Measurements from ENCODE around the gene CASTOR1. TPM values are rescaled to one million over a fixed set of nuclear protein-coding genes. Genes with fewer than 3 reads are reported as not detected.

Gene CASTOR1
- total RNA-seq, 3 donors from 2014 or later = 15.5 to 26.6 (median 20.6) TPM

DNA sequence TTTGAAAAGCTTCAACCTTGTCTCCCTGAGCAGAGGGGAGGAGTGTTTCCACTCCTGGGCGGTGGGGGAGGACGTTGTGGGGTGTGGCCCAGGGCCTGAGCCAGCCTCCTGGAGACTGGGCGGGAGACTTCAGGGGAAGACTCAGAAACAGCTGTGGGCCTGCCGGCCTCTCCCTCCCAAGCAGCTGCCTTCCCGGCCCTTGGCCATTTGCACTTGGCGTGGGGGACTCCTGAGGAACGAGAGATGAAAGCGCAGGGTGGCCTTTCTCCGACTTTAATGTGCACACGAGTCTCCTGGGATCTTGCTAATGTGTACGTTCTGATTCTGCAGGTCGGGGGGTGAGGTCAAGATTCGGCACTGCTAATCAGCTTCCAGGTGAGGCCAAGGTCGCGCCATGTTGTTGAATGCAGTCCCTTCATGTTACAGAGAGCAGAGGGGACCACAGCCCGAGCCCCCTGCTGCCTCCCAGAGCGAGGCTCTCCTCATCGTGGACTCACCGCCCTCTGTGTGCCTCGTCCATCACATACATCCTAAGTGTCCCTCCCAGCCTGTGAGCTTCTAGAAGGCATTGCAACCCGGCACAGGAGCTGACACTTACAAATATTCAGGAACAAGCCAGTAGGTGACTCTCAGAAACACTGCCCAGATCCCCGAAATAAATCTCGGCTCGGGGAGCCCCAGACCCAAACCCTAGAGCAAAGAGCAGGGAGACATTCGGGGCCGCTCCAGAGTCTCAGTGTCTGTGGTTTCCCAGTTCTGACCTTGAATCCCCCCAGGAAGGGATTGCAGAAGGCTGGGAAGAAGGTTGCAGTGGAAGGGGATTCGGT lies 50.4 kb downstream of the CASTOR1 start:
- Histone ChIP-seq H3K27me3 (no peaks in the 10 kb centered on the region), H3K9me3 (no peaks in the 10 kb centered on the region), H3K27ac (no peak overlapping the region), H3K4me1 (peaks cover 0 to 8% of the 10 kb centered on the region in 2 donors), H3K36me3 (no peaks in the 10 kb centered on the region), H3K4me3 (no peak overlapping the region)
- TF ChIP-seq, protein P1, sequence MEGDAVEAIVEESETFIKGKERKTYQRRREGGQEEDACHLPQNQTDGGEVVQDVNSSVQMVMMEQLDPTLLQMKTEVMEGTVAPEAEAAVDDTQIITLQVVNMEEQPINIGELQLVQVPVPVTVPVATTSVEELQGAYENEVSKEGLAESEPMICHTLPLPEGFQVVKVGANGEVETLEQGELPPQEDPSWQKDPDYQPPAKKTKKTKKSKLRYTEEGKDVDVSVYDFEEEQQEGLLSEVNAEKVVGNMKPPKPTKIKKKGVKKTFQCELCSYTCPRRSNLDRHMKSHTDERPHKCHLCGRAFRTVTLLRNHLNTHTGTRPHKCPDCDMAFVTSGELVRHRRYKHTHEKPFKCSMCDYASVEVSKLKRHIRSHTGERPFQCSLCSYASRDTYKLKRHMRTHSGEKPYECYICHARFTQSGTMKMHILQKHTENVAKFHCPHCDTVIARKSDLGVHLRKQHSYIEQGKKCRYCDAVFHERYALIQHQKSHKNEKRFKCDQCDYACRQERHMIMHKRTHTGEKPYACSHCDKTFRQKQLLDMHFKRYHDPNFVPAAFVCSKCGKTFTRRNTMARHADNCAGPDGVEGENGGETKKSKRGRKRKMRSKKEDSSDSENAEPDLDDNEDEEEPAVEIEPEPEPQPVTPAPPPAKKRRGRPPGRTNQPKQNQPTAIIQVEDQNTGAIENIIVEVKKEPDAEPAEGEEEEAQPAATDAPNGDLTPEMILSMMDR (IDR thresholded peaks at IDR 0.05) = no peak
- no peak for TF ChIP-seq POLR2AphosphoS5 (IDR thresholded peaks at IDR 0.05)
- TF ChIP-seq POLR2A (IDR thresholded peaks at IDR 0.05) = no peak
- DNase-seq (ENCODE audit: low spot score in 2 of 2) = no peak
- intact Hi-C loops (cut with DNase I; ENCODE audit: low total_unique reads) = no loop called here

DNA sequence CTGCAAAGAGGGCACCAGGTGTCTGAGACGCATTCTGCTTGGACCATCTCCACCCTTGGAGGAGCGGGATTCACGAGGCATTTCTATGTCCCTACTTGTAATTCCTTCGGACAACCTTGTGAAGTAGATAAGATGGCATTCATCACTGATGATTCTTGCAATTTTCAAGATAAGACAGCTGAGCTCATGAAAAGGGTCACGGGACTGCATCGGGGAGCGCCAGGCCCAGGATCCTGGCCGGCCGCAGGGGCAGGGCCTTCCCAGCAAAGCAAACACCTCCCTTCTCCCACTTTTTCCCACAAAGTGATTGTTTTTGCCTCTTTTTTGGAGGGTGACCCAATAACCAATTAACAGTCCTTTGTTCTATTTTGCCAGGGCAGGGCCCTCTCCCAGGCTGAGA lies 51.2 kb downstream of the CASTOR1 start:
- Histone ChIP-seq H3K4me3 (no peak overlapping the region), H3K36me3 (no peaks in the 10 kb centered on the region), H3K27ac (no peak overlapping the region), H3K27me3 (no peaks in the 10 kb centered on the region), H3K9me3 (no peaks in the 10 kb centered on the region), H3K4me1 (peaks cover 0 to 8% of the 10 kb centered on the region in 2 donors)
- no peak for DNase-seq (ENCODE audit: low spot score in 2 of 2)
- intact Hi-C loops (cut with DNase I; ENCODE audit: low total_unique reads) = no loop called here
- TF ChIP-seq POLR2A (IDR thresholded peaks at IDR 0.05) = no peak
- TF ChIP-seq POLR2AphosphoS5 (IDR thresholded peaks at IDR 0.05) = no peak
- TF ChIP-seq, protein P1 (IDR thresholded peaks at IDR 0.05) = no peak

DNA sequence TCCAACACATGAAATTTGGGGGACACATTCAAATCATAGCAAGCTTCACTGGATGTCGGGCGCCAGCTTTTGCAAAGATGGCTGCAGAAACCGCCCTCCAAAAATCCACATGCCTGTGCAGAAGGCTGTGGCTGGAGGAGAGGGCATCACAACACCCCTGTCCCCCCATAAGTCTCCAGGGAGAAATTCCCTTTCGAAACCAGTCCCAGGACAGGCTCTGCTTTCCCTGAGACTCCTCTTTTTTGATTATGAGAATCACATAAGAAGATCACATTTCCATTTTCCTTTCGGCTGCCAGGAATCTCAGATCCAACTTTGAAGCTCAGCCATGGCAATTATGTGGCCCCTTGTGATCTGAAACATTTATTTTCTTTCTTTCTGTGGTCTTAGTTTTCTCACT lies 52.4 kb downstream of the CASTOR1 start:
- TF ChIP-seq, protein P1 (IDR thresholded peaks at IDR 0.05) = no peak
- TF ChIP-seq POLR2A (IDR thresholded peaks at IDR 0.05) = no peak
- no peak for TF ChIP-seq POLR2AphosphoS5 (IDR thresholded peaks at IDR 0.05)
- no peak for DNase-seq (ENCODE audit: low spot score in 2 of 2)
- H3K4me1 ChIP-seq = peaks cover 0 to 8% of the 10 kb centered on the region in 2 donors
- H3K27ac ChIP-seq = no peak overlapping the region
- intact Hi-C loops (cut with DNase I; ENCODE audit: low total_unique reads) = no loop called here
- no peak overlapping the region for H3K4me3 ChIP-seq
- H3K36me3 ChIP-seq = no peaks in the 10 kb centered on the region
- H3K27me3 ChIP-seq = no peaks in the 10 kb centered on the region
- no peaks in the 10 kb centered on the region for H3K9me3 ChIP-seq

DNA sequence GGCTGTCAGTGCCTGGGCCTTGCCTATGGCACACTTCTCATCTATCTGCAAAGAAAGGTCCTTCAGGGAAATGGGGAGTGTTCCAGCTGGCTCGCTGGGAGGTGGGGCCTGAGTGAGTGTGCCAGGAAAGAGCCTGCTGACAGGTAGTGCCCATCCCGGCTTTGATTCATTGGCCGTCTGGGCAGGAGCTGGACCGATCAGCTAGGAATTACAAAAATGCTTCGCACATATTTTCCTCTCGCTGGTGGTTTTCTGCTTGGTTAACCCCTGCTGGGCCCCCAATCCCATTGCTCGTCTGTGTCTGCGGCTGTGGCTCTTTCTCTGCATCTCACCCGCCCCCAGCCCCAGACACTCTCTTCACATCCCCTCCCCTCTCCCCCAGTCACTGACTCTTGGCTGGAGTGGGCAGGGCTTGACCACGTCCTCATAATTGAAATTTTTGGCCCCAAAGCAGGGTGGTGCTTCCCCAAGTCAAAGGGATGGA lies 53.6 kb downstream of the CASTOR1 start:
- H3K27ac ChIP-seq = peak overlapping the region; percentile 0 to 40
- peaks cover 0 to 8% of the 10 kb centered on the region in 2 donors for H3K4me1 ChIP-seq
- no peaks in the 10 kb centered on the region for H3K9me3 ChIP-seq
- no peaks in the 10 kb centered on the region for H3K27me3 ChIP-seq
- TF ChIP-seq POLR2A (IDR thresholded peaks at IDR 0.05) (no peak), POLR2AphosphoS5 (IDR thresholded peaks at IDR 0.05) (no peak)
- TF ChIP-seq, protein P1 (IDR thresholded peaks at IDR 0.05) = no peak
- H3K4me3 ChIP-seq = no peak overlapping the region
- no peaks in the 10 kb centered on the region for H3K36me3 ChIP-seq
- intact Hi-C loops (cut with DNase I; ENCODE audit: low total_unique reads) = no loop called here
- DNase-seq (ENCODE audit: low spot score in 2 of 2) = peak in 1 of 2 donors; percentile 56

Other genes with a start within 250 kb of the CASTOR1 start
- gene HORMAD2, start 209.0 kb downstream of the CASTOR1 start, total RNA-seq = not detected
- gene LIF, start 42.7 kb downstream of the CASTOR1 start, total RNA-seq = 1 to 10 TPM; 1.4 to 9.5 (median 1.6) TPM
- 1 to 10 TPM; 1.3 to 2.5 (median 1.3) TPM for gene OSM, start 22.7 kb downstream of the CASTOR1 start, total RNA-seq
- gene TBC1D10A, start 37.4 kb upstream of the CASTOR1 start, total RNA-seq = 10 to 100 TPM; 25.0 to 50.1 (median 32.4) TPM
- 10 to 100 TPM; 47.7 to 68.6 (median 47.9) TPM for gene SF3A1, start 67.4 kb upstream of the CASTOR1 start, total RNA-seq
- gene CCDC157, start 67.5 kb upstream of the CASTOR1 start, total RNA-seq = 1 to 10 TPM; 2.6 to 7.5 (median 6.6) TPM
- 10 to 100 TPM; 13.3 to 15.4 (median 14.0) TPM for gene RNF215, start 97.9 kb upstream of the CASTOR1 start, total RNA-seq
- 10 to 100 TPM in 2 of 3 donors, 1 to 10 TPM in 1; 5.3 to 45.7 (median 29.5) TPM for gene SEC14L2, start 107.5 kb upstream of the CASTOR1 start, total RNA-seq
- 10 to 100 TPM in 2 of 3 donors, 1 to 10 TPM in 1; 2.9 to 16.7 (median 14.4) TPM for gene MTFP1, start 136.3 kb upstream of the CASTOR1 start, total RNA-seq
- not detected for gene SEC14L3, start 182.5 kb upstream of the CASTOR1 start, total RNA-seq
- under 1 TPM in 1 of 3 donors, not detected in 2; 0.29 TPM for gene SEC14L4, start 216.2 kb upstream of the CASTOR1 start, total RNA-seq

All from breast epithelium (tissue), 4 donors.